Measurements from ENCODE around the gene COLEC12.

The COLEC12 gene

GRCh38 chr18:334575-335132 lies 165.8 kb downstream of the COLEC12 start:
- no peak overlapping the region for H3K4me3 ChIP-seq (ENCODE audit: low read depth, low read length)
- no peak for TF ChIP-seq CTCF (IDR thresholded peaks at IDR 0.05; ENCODE audit: low read depth, low read length)
- no peak for DNase-seq
- H3K27ac ChIP-seq: no peak overlapping the region
- no peaks in the 10 kb centered on the region for H3K27me3 ChIP-seq (ENCODE audit: insufficient read depth, low read depth, severe bottlenecking)
- no peaks in the 10 kb centered on the region for H3K9me3 ChIP-seq (ENCODE audit: severe bottlenecking)
- H3K36me3 ChIP-seq: no peaks in the 10 kb centered on the region

- H3K9me3 ChIP-seq (ENCODE audit: severe bottlenecking): no peaks in the 10 kb centered on the region
- H3K27me3 ChIP-seq (ENCODE audit: insufficient read depth, low read depth, severe bottlenecking): no peaks in the 10 kb centered on the region
- no peak for DNase-seq
- no peaks in the 10 kb centered on the region for H3K36me3 ChIP-seq
- no peak overlapping the region for H3K4me3 ChIP-seq (ENCODE audit: low read depth, low read length)
- H3K27ac ChIP-seq: no peak overlapping the region
- no peak for TF ChIP-seq CTCF (IDR thresholded peaks at IDR 0.05; ENCODE audit: low read depth, low read length)
Observed at GRCh38 chr18:332721-333510, 167.6 kb downstream of the COLEC12 start.

GRCh38 chr18:332007-332406 lies 168.5 kb downstream of the COLEC12 start:
- H3K27me3 ChIP-seq (ENCODE audit: insufficient read depth, low read depth, severe bottlenecking): no peaks in the 10 kb centered on the region
- H3K27ac ChIP-seq: no peak overlapping the region
- no peak for DNase-seq
- no peaks in the 10 kb centered on the region for H3K36me3 ChIP-seq
- no peaks in the 10 kb centered on the region for H3K9me3 ChIP-seq (ENCODE audit: severe bottlenecking)
- TF ChIP-seq CTCF (IDR thresholded peaks at IDR 0.05; ENCODE audit: low read depth, low read length): no peak
- no peak overlapping the region for H3K4me3 ChIP-seq (ENCODE audit: low read depth, low read length)

GRCh38 chr18:331221-331821 lies 169.2 kb downstream of the COLEC12 start:
- Histone ChIP-seq H3K9me3 (ENCODE audit: severe bottlenecking) (no peaks in the 10 kb centered on the region), H3K4me3 (ENCODE audit: low read depth, low read length) (no peak overlapping the region), H3K36me3 (no peaks in the 10 kb centered on the region), H3K27ac (no peak overlapping the region), H3K27me3 (ENCODE audit: insufficient read depth, low read depth, severe bottlenecking) (no peaks in the 10 kb centered on the region)
- TF ChIP-seq CTCF (IDR thresholded peaks at IDR 0.05; ENCODE audit: low read depth, low read length): no peak
- DNase-seq: no peak

GRCh38 chr18:328928-329327 lies 171.6 kb downstream of the COLEC12 start:
- no peak for TF ChIP-seq CTCF (IDR thresholded peaks at IDR 0.05; ENCODE audit: low read depth, low read length)
- Histone ChIP-seq H3K36me3 (no peaks in the 10 kb centered on the region), H3K27me3 (ENCODE audit: insufficient read depth, low read depth, severe bottlenecking) (no peaks in the 10 kb centered on the region), H3K9me3 (ENCODE audit: severe bottlenecking) (no peaks in the 10 kb centered on the region), H3K27ac (no peak overlapping the region), H3K4me3 (ENCODE audit: low read depth, low read length) (no peak overlapping the region)
- DNase-seq: no peak
